Neutrophil (primary cell): ENCODE measurements around the gene SCG3.

Experiments used
- H3K27ac ChIP-seq: fragments of 200-600 bp; sonication (generic); 2 replicates; pipeline ENCODE4 v1.5.1; 2016; ENCODE audit warnings: mild to moderate bottlenecking, moderate library complexity
- H3K27me3 ChIP-seq: fragments of 200-600 bp; sonication (generic); 2 replicates; pipeline ENCODE4 v1.6.0; 2016; ENCODE audit warnings: mild to moderate bottlenecking
- H3K36me3 ChIP-seq: fragments of 200-600 bp; sonication (generic); 2 replicates; pipeline ENCODE4 v1.5.1; 2017
- H3K4me1 ChIP-seq, 2 experiments: fragments of 200-600 bp in 1 of 2; sonication (generic) in 1 of 2; 1 replicate in 1 of 2; 2 replicates in 1 of 2; pipeline versions ENCODE4 v1.5.1 to v1.6.1; 2013 to 2016; ENCODE audit warnings: low read depth in 1 of 2, low read length in 1 of 2, mild to moderate bottlenecking in 1 of 2, moderate library complexity in 1 of 2; ENCODE audit not compliant: control insufficient read depth in 1 of 2, insufficient read depth in 1 of 2
- H3K4me3 ChIP-seq, 2 experiments: fragments of 200-600 bp in 1 of 2; sonication (generic) in 1 of 2; 1 replicate in 1 of 2; 2 replicates in 1 of 2; pipeline ENCODE4 v1.5.1; 2013 to 2016; ENCODE audit warnings: low read depth in 1 of 2, low read length in 1 of 2, mild to moderate bottlenecking in 1 of 2, moderate library complexity in 1 of 2
- H3K9me3 ChIP-seq: fragments of 200-600 bp; sonication (generic); 2 replicates; pipeline ENCODE4 v1.5.1; 2016
- CTCF ChIP-seq: fragments of 200-600 bp; sonication (generic); IDR thresholded peaks from 2 replicates; pipeline ENCODE4 v1.5.1; 2016; ENCODE audit warnings: antibody characterized with exemption

SCG3 gene

GRCh38 chr15:51677021-51677420, 4.3 kb upstream of the SCG3 start:
- no peaks in the 10 kb centered on the region for H3K36me3 ChIP-seq
- H3K4me3 ChIP-seq = no peak overlapping the region
- no peak overlapping the region for H3K27ac ChIP-seq
- no peak for TF ChIP-seq CTCF
- H3K9me3 ChIP-seq = no peaks in the 10 kb centered on the region
- peaks cover 57% of the 10 kb centered on the region for H3K27me3 ChIP-seq
- peaks cover 3 to 11% of the 10 kb centered on the region in 2 experiments for H3K4me1 ChIP-seq

GRCh38 chr15:51677452-51677851, 3.9 kb upstream of the SCG3 start:
- Histone ChIP-seq H3K4me3 (no peak overlapping the region), H3K36me3 (no peaks in the 10 kb centered on the region), H3K27ac (no peak overlapping the region), H3K9me3 (no peaks in the 10 kb centered on the region), H3K4me1 (peaks cover 3 to 6% of the 10 kb centered on the region in 2 experiments), H3K27me3 (peaks cover 61% of the 10 kb centered on the region)
- TF ChIP-seq CTCF = no peak

- no peak overlapping the region for H3K4me3 ChIP-seq
- peaks cover 3 to 5% of the 10 kb centered on the region in 2 experiments for H3K4me1 ChIP-seq
- no peaks in the 10 kb centered on the region for H3K36me3 ChIP-seq
- no peak overlapping the region for H3K27ac ChIP-seq
- H3K27me3 ChIP-seq = peaks cover 68% of the 10 kb centered on the region
- no peak for TF ChIP-seq CTCF
- H3K9me3 ChIP-seq = no peaks in the 10 kb centered on the region
These were observed 3.2 kb upstream of the SCG3 start for GRCh38 chr15:51678096-51678495.

GRCh38 chr15:51680321-51680720, 982 bp upstream of the SCG3 start:
- Histone ChIP-seq H3K27me3 (peaks cover 84% of the 10 kb centered on the region), H3K9me3 (no peaks in the 10 kb centered on the region), H3K27ac (no peak overlapping the region), H3K4me3 (no peak overlapping the region), H3K4me1 (peaks cover 3 to 5% of the 10 kb centered on the region in 2 experiments), H3K36me3 (no peaks in the 10 kb centered on the region)
- no peak for TF ChIP-seq CTCF

- no peak for TF ChIP-seq CTCF
- H3K27me3 ChIP-seq = peaks cover 83% of the 10 kb centered on the region
- H3K4me3 ChIP-seq = no peak overlapping the region
- no peaks in the 10 kb centered on the region for H3K36me3 ChIP-seq
- H3K9me3 ChIP-seq = no peaks in the 10 kb centered on the region
- H3K4me1 ChIP-seq = no peaks in the 10 kb centered on the region
- no peak overlapping the region for H3K27ac ChIP-seq
These were observed 6.3 kb downstream of the SCG3 start for GRCh38 chr15:51687565-51687964.

GRCh38 chr15:51688863-51689262, 7.6 kb downstream of the SCG3 start:
- H3K27ac ChIP-seq = no peak overlapping the region
- TF ChIP-seq CTCF = no peak
- no peaks in the 10 kb centered on the region for H3K36me3 ChIP-seq
- H3K4me3 ChIP-seq = no peak overlapping the region
- no peaks in the 10 kb centered on the region for H3K4me1 ChIP-seq
- H3K9me3 ChIP-seq = no peaks in the 10 kb centered on the region
- H3K27me3 ChIP-seq = peaks cover 83% of the 10 kb centered on the region
